SK-N-SH (cell line): Measurements from ENCODE around the gene TMEM171. TPM values are rescaled to one million over a fixed set of nuclear protein-coding genes. Genes with fewer than 3 reads are reported as not detected.

Experiments used
- CTCF ChIA-PET: fragments of 300-600, 350-600 bp; formaldehyde crosslinking; extraction: SDS; loops from one replicate; lab custom pipeline; 2021; lab: Yijun Ruan, JAX
- POLR2A ChIA-PET: fragments of 350-600 bp; sonication (Branson Sonifier 250); formaldehyde crosslinking; extraction: SDS; loops from one replicate; lab custom pipeline; 2020; ENCODE audit warnings: antibody characterized with exemption, inconsistent platforms; lab: Yijun Ruan, JAX
- DNase-seq: peaks from one replicate; pipeline ENCODE4 v3.0.0; 2012
- H2AFZ ChIP-seq: fragments of 200-600 bp; sonication (generic); 2 replicates; pipeline ENCODE4 v1.8.1; 2016; ENCODE audit warnings: antibody characterized with exemption, mild to moderate bottlenecking, low read depth
- H3F3A ChIP-seq: fragments of 200-600 bp; sonication (generic); replicated peaks from 2 replicates; pipeline ENCODE3; 2016; ENCODE audit warnings: antibody characterized with exemption, mild to moderate bottlenecking; ENCODE audit not compliant: insufficient read depth
- H3K27ac ChIP-seq, 2 experiments: fragments of 200-500 bp in 1 of 2; fragments of 200-600 bp in 1 of 2; sonication (Bioruptor generic) in 1 of 2; sonication (generic), shearing (Covaris generic) in 1 of 2; 2 replicates each; pipeline versions ENCODE4 v1.5.1 to v1.6.1; 2014 to 2016; ENCODE audit warnings: low read depth in 2 of 2, inconsistent platforms in 1 of 2, low read length in 1 of 2, mild to moderate bottlenecking in 1 of 2, mixed read lengths in 1 of 2
- H3K27me3 ChIP-seq: fragments of 200-600 bp; sonication (generic), shearing (Covaris generic); 2 replicates; pipeline ENCODE4 v1.6.1; 2016; ENCODE audit warnings: mixed run types; ENCODE audit not compliant: insufficient read depth
- H3K36me3 ChIP-seq, 2 experiments: fragments of 200-500 bp in 1 of 2; fragments of 200-600 bp in 1 of 2; sonication (Bioruptor generic) in 1 of 2; sonication (generic) in 1 of 2; replicated peaks in 1 of 2; 2 replicates each; pipeline versions ENCODE3 to v1.5.1; 2014 to 2016; ENCODE audit warnings: low read length in 1 of 2, mild to moderate bottlenecking in 1 of 2; ENCODE audit not compliant: insufficient read depth in 2 of 2, control insufficient read depth in 1 of 2
- H3K4me1 ChIP-seq, 2 experiments: fragments of 200-500 bp in 1 of 2; fragments of 200-600 bp in 1 of 2; sonication (Bioruptor generic) in 1 of 2; sonication (generic), shearing (Covaris generic) in 1 of 2; 2 replicates each; pipeline versions ENCODE4 v1.5.1 to v1.6.1; 2014 to 2016; ENCODE audit warnings: low read depth in 1 of 2, low read length in 1 of 2, mixed run types in 1 of 2; ENCODE audit not compliant: insufficient read depth in 2 of 2, control insufficient read depth in 1 of 2
- H3K4me2 ChIP-seq: fragments of 200-600 bp; sonication (generic), shearing (Covaris generic); 2 replicates; pipeline ENCODE4 v1.6.1; 2017; ENCODE audit warnings: mixed run types
- H3K4me3 ChIP-seq, 2 experiments: fragments of 200-500 bp in 1 of 2; fragments of 200-600 bp in 1 of 2; sonication (Bioruptor generic) in 1 of 2; sonication (generic), shearing (Covaris generic) in 1 of 2; 2 replicates each; pipeline versions ENCODE4 v1.5.1 to v1.8.1; 2014 to 2016; ENCODE audit warnings: low read depth in 2 of 2, inconsistent platforms in 1 of 2, low read length in 1 of 2, mild to moderate bottlenecking in 1 of 2, mixed read lengths in 1 of 2, moderate library complexity in 1 of 2
- H3K79me2 ChIP-seq: fragments of 200-600 bp; sonication (generic); 2 replicates; pipeline ENCODE4 v1.8.1; 2017; ENCODE audit warnings: mild to moderate bottlenecking; ENCODE audit not compliant: insufficient read depth
- H3K9ac ChIP-seq: fragments of 200-600 bp; sonication (generic); 2 replicates; pipeline ENCODE4 v1.6.1; 2017; ENCODE audit warnings: mixed run types
- H3K9me2 ChIP-seq: fragments of 200-600 bp; sonication (generic); 2 replicates; pipeline ENCODE4 v1.6.1; 2017; ENCODE audit warnings: mixed run types
- H3K9me3 ChIP-seq: fragments of 200-600 bp; sonication (generic); 2 replicates; pipeline ENCODE4 v1.6.1; 2017; ENCODE audit warnings: mixed run types, mild to moderate bottlenecking, moderate library complexity
- H4K20me1 ChIP-seq: fragments of 200-600 bp; sonication (generic); 2 replicates; pipeline ENCODE4 v1.6.1; 2017; ENCODE audit warnings: mild to moderate bottlenecking, mixed run types; ENCODE audit not compliant: insufficient read depth
- ELF1 ChIP-seq: IDR thresholded peaks from 2 replicates; pipeline ENCODE4 v1.4.0; 2012
- EP300 ChIP-seq, 2 experiments: IDR thresholded peaks; 2 replicates each; pipeline versions ENCODE4 v1.4.0 to v1.6.1; 2012; ENCODE audit warnings: borderline replicate concordance in 1 of 2, low read depth in 1 of 2, low read length in 1 of 2
- EZH2phosphoT487 ChIP-seq: fragments of 200-600 bp; sonication (generic); IDR thresholded peaks from 2 replicates; pipeline ENCODE4 v1.6.1; 2017; ENCODE audit warnings: low read depth, mixed run types, mild to moderate bottlenecking, antibody characterized with exemption, moderate library complexity, borderline replicate concordance
- FOXJ3 ChIP-seq: sonication (generic); formaldehyde crosslinking; IDR thresholded peaks from 2 replicates; pipeline ENCODE4 v1.5.1; 2020; ENCODE audit warnings: mild to moderate bottlenecking, missing genetic modification reagents
- GABPA ChIP-seq: IDR thresholded peaks from 2 replicates; pipeline ENCODE4 v1.4.0; 2012; ENCODE audit warnings: low read depth, mild to moderate bottlenecking
- GATA2 ChIP-seq: sonication (generic); formaldehyde crosslinking; IDR thresholded peaks from 2 replicates; pipeline ENCODE4 v1.5.0; 2020; ENCODE audit warnings: mild to moderate bottlenecking, missing genetic modification reagents
- JUND ChIP-seq: IDR thresholded peaks from 2 replicates; pipeline ENCODE4 v1.4.0; 2012
- MEF2A ChIP-seq: IDR thresholded peaks from 2 replicates; pipeline ENCODE4 v1.4.0; 2012; ENCODE audit warnings: low read depth, borderline replicate concordance
- NRF1 ChIP-seq: IDR thresholded peaks from 2 replicates; pipeline ENCODE4 v1.6.1; 2012; ENCODE audit warnings: low read depth, mild to moderate bottlenecking, low read length
- POLR2AphosphoS5 ChIP-seq: IDR thresholded peaks from 2 replicates; pipeline ENCODE4 v1.6.1; 2012; ENCODE audit warnings: low read depth, low read length
- RAD21 ChIP-seq: IDR thresholded peaks from 2 replicates; pipeline ENCODE4 v1.6.1; 2012; ENCODE audit warnings: mild to moderate bottlenecking, low read length
- RCOR1 ChIP-seq: fragments of 150-350 bp; IDR thresholded peaks from 2 replicates; pipeline ENCODE4 v1.6.1; 2017; ENCODE audit warnings: antibody characterized with exemption, low read length
- REST ChIP-seq: IDR thresholded peaks from 2 replicates; pipeline ENCODE4 v1.6.1; 2012; ENCODE audit warnings: mild to moderate bottlenecking, low read depth, low read length, moderate library complexity
- RFX5 ChIP-seq: IDR thresholded peaks from 2 replicates; pipeline ENCODE4 v1.6.1; 2012; ENCODE audit warnings: mild to moderate bottlenecking, improper control_type of control experiment, low read length
- SIN3A ChIP-seq: IDR thresholded peaks from 2 replicates; pipeline ENCODE4 v1.6.1; 2012; ENCODE audit warnings: low read depth, mild to moderate bottlenecking, low read length, moderate library complexity, borderline replicate concordance
- TAF1 ChIP-seq: IDR thresholded peaks from 2 replicates; pipeline ENCODE4 v1.6.1; 2012; ENCODE audit warnings: low read depth, mild to moderate bottlenecking, low read length, moderate library complexity, borderline replicate concordance
- TCF12 ChIP-seq: IDR thresholded peaks from 2 replicates; pipeline ENCODE4 v1.4.0; 2012
- TEAD4 ChIP-seq: IDR thresholded peaks from 2 replicates; pipeline ENCODE4 v1.4.0; 2012; ENCODE audit warnings: mild to moderate bottlenecking, borderline replicate concordance; ENCODE audit not compliant: insufficient read depth
- WGBS: methylation state at CpG from one replicate; pipeline ENCODE4 v1.1.6; 2017; ENCODE audit warnings: low lambda C conversion rate; 5-methylcytosine and 5-hydroxymethylcytosine counted together
- polyA plus RNA-seq, 3 experiments: library from polyadenylated mRNA; depleted of rRNA; stranded (reverse); fragments of >200 nt; gene quantifications; 2 replicates each; pipeline ENCODE4 v1.2.3, GENCODE V29; 2012
- TF ChIP-seq, protein P1 (sequence below): IDR thresholded peaks from 2 replicates; pipeline ENCODE4 v1.4.0; 2012; ENCODE audit warnings: low read depth, borderline replicate concordance
- TF ChIP-seq, protein P2 (sequence below): fragments of 150-350 bp; IDR thresholded peaks from 2 replicates; pipeline ENCODE4 v1.6.1; 2016; ENCODE audit warnings: mild to moderate bottlenecking, low read depth, low read length

Gene TMEM171
- polyA plus RNA-seq, 1 of the 3 experiments (the other 2 are of a cell fraction), result 7.6 TPM

GRCh38 chr5:73171495-73171894, 51.1 kb downstream of the TMEM171 start:
- H4K20me1 ChIP-seq, result no peaks in the 10 kb centered on the region

DNA sequence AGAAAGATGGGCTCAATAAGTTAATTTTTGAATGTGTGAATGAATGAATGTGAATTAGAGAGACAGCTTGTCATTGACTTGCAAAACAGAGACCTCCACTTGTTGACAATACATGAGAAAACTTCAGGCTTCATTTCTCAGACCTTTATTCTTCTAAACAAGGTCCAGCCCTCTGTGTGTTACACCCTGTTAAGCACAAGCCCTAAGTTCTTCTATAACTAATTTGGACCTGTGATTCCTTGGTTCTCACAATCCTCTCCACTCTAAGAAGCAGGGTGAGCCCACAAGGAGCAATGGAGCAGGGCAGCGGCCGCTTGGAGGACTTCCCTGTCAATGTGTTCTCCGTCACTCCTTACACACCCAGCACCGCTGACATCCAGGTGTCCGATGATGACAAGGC, 52.6 kb downstream of the TMEM171 start, which contains the start of gene TMEM174:
TSS of gene TMEM174 (plus strand) at position 243 of the 400 bp plus-strand sequence. CDS start at position 294, 51 bp downstream.
- no peaks in the 10 kb centered on the region; the same call in 1 of the 2 replicates for H3K27me3 ChIP-seq
- no peaks in the 10 kb centered on the region for H3K9me3 ChIP-seq
- H3K4me3 ChIP-seq, result no peak within 1 kb of the TSS
- POLR2A ChIA-PET, result no interaction called here
- no peak within 1 kb of the TSS for H3K4me2 ChIP-seq
- no peak within 1 kb of the TSS for H3K27ac ChIP-seq
- H3K9me2 ChIP-seq, result no peaks in the 10 kb centered on the region
- H3F3A ChIP-seq, result no peaks in the 10 kb centered on the region
- no peaks in the 10 kb centered on the region for H3K36me3 ChIP-seq
- H2AFZ ChIP-seq, result no peak within 1 kb of the TSS
- no peaks in the 10 kb centered on the region for H3K79me2 ChIP-seq
- H3K4me1 ChIP-seq, result no peaks in the 10 kb centered on the region
- no peak within 1 kb of the TSS for H3K9ac ChIP-seq
- CTCF ChIA-PET, result interaction anchor here (0.6 to 2.4 kb wide), 4 partner anchors 29 to 278 kb away, joined by 3 to 6 read pairs (median 3); no protein-coding TSS in a partner anchor
- DNase-seq, result no peak
- 60% methylated on average over 5 of the region's 5 CpGs for WGBS
- TF ChIP-seq FOXJ3 (CRISPR knock-in tag) (no peak), NRF1 (no peak), EP300 (IDR thresholded peaks at IDR 0.05; ENCODE audit: borderline replicate concordance in 1 of 2, low read depth in 1 of 2, low read length in 1 of 2) (no peak), ELF1 (no peak), RAD21 (no peak), POLR2AphosphoS5 (no peak), REST (no peak), GABPA (no peak), RCOR1 (no peak), EZH2phosphoT487 (no peak), GATA2 (CRISPR knock-in tag) (no peak), MEF2A (no peak), SIN3A (no peak), TAF1 (no peak), TEAD4 (no peak), TCF12 (no peak), RFX5 (no peak)
- TF ChIP-seq, protein P1, sequence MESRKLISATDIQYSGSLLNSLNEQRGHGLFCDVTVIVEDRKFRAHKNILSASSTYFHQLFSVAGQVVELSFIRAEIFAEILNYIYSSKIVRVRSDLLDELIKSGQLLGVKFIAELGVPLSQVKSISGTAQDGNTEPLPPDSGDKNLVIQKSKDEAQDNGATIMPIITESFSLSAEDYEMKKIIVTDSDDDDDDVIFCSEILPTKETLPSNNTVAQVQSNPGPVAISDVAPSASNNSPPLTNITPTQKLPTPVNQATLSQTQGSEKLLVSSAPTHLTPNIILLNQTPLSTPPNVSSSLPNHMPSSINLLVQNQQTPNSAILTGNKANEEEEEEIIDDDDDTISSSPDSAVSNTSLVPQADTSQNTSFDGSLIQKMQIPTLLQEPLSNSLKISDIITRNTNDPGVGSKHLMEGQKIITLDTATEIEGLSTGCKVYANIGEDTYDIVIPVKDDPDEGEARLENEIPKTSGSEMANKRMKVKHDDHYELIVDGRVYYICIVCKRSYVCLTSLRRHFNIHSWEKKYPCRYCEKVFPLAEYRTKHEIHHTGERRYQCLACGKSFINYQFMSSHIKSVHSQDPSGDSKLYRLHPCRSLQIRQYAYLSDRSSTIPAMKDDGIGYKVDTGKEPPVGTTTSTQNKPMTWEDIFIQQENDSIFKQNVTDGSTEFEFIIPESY, result no peak
- no peaks in the 10 kb centered on the region for H4K20me1 ChIP-seq

More at GRCh38 chr5:73171495-73171894, 51.1 kb downstream of the TMEM171 start:
- no peak overlapping the region for H2AFZ ChIP-seq
- no peak for DNase-seq
- no peaks in the 10 kb centered on the region for H3F3A ChIP-seq
- CTCF ChIA-PET, result interaction anchor here (1.0 to 1.9 kb wide), 5 partner anchors 14 to 68 kb away, joined by 3 to 6 read pairs (median 5); no protein-coding TSS in a partner anchor
- TF ChIP-seq TEAD4 (no peak), EP300 (IDR thresholded peaks at IDR 0.05; ENCODE audit: borderline replicate concordance in 1 of 2, low read depth in 1 of 2, low read length in 1 of 2) (no peak), RAD21 (no peak), SIN3A (no peak), JUND (no peak), EZH2phosphoT487 (no peak), POLR2AphosphoS5 (no peak)
- TF ChIP-seq, protein P2, sequence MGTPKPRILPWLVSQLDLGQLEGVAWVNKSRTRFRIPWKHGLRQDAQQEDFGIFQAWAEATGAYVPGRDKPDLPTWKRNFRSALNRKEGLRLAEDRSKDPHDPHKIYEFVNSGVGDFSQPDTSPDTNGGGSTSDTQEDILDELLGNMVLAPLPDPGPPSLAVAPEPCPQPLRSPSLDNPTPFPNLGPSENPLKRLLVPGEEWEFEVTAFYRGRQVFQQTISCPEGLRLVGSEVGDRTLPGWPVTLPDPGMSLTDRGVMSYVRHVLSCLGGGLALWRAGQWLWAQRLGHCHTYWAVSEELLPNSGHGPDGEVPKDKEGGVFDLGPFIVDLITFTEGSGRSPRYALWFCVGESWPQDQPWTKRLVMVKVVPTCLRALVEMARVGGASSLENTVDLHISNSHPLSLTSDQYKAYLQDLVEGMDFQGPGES, result no peak
- no peaks in the 10 kb centered on the region for H3K4me1 ChIP-seq
- H3K79me2 ChIP-seq, result no peaks in the 10 kb centered on the region
- no peaks in the 10 kb centered on the region; the same call in 1 of the 2 replicates for H3K27me3 ChIP-seq
- POLR2A ChIA-PET, result no interaction called here
- H3K9me2 ChIP-seq, result no peaks in the 10 kb centered on the region
- no peak overlapping the region for H3K27ac ChIP-seq
- no peak overlapping the region for H3K4me3 ChIP-seq
- H3K9ac ChIP-seq, result no peak overlapping the region
- H3K9me3 ChIP-seq, result no peaks in the 10 kb centered on the region
- H3K4me2 ChIP-seq, result no peak overlapping the region
- H3K36me3 ChIP-seq, result no peaks in the 10 kb centered on the region
